ENCODE results near the gene FAM83G. TPM values are rescaled to one million over a fixed set of nuclear protein-coding genes. Genes with fewer than 3 reads are reported as not detected.

Gene FAM83G
- total and polyA plus RNA-seq, 12 donors, result 1.8 to 7.3 (median 4.0) TPM

DNA sequence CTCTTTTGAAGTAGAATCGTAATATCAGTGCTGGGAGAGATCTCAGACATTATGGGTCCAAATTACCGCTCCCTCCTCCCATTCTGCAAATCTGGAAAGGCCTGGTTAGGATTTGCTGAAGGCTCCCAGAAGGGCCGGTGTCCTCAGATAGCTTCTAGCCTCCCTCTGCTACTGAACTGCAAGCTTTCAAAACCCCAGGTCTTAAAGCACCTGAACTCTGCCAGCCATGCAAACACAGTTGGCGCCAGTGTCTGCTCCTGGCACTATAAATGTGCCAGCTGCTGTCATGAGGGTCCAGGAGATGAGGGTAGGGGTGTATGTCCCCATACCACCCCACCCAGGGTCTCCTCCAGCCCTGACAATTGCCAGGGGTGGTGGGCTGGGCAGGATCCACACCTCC lies 28.4 kb downstream of the FAM83G start:
- no peak for TF ChIP-seq POLR2A (IDR thresholded peaks at IDR 0.05)
- TF ChIP-seq, protein P1, sequence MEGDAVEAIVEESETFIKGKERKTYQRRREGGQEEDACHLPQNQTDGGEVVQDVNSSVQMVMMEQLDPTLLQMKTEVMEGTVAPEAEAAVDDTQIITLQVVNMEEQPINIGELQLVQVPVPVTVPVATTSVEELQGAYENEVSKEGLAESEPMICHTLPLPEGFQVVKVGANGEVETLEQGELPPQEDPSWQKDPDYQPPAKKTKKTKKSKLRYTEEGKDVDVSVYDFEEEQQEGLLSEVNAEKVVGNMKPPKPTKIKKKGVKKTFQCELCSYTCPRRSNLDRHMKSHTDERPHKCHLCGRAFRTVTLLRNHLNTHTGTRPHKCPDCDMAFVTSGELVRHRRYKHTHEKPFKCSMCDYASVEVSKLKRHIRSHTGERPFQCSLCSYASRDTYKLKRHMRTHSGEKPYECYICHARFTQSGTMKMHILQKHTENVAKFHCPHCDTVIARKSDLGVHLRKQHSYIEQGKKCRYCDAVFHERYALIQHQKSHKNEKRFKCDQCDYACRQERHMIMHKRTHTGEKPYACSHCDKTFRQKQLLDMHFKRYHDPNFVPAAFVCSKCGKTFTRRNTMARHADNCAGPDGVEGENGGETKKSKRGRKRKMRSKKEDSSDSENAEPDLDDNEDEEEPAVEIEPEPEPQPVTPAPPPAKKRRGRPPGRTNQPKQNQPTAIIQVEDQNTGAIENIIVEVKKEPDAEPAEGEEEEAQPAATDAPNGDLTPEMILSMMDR (IDR thresholded peaks at IDR 0.05), result no peak

DNA sequence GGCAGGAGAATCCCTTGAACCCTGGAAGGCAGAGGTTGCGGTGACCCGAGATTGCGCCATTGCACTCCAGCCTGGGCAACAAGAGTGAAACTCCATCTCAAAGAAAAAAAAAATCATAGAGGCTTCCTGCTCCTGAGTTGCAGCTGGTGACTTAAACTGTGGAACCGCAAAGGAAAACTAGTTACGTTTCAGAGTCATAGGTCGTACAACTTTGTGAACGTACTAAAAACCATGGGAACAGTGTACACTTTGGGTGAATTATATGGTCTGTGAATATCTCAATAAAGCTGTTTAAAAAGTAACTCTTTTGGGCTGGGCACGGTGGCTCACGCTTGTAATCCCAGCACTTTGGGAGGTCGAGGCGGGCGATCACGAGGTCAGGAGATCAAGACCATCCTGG lies 29.0 kb downstream of the FAM83G start:
- Histone ChIP-seq H3K4me1 (replicated peaks in 1 of 2) (no peaks in the 10 kb centered on the region), H3K36me3 (replicated peaks in 1 of 2) (no peaks in the 10 kb centered on the region), H3K27me3 (no peaks in the 10 kb centered on the region), H3K27ac (no peak overlapping the region), H3K4me3 (no peak overlapping the region), H3K9me3 (replicated peaks in 1 of 3) (no peaks in the 10 kb centered on the region)
- WGBS, 4 donors, result 92 to 96% (median 95%) methylated on average over 13 of the region's 13 CpGs
- TF ChIP-seq, protein P1 (IDR thresholded peaks at IDR 0.05), result no peak
- TF ChIP-seq POLR2A (IDR thresholded peaks at IDR 0.05), result no peak
- intact Hi-C loops (cut with DNase I), result no loop called here
- no peak for DNase-seq

More for the DNA sequence above, 28.4 kb downstream of the FAM83G start:
- H3K9me3 ChIP-seq (replicated peaks in 1 of 3), result no peaks in the 10 kb centered on the region
- H3K36me3 ChIP-seq (replicated peaks in 1 of 2), result no peaks in the 10 kb centered on the region
- intact Hi-C loops (cut with DNase I), result no loop called here
- H3K27me3 ChIP-seq, result no peaks in the 10 kb centered on the region
- no peak overlapping the region for H3K4me3 ChIP-seq
- no peaks in the 10 kb centered on the region for H3K4me1 ChIP-seq (replicated peaks in 1 of 2)
- 75 to 100% (median 81%) methylated on average over 3 to 4 of the region's 4 CpGs for WGBS, 4 donors
- no peak overlapping the region for H3K27ac ChIP-seq
- DNase-seq, result no peak

DNA sequence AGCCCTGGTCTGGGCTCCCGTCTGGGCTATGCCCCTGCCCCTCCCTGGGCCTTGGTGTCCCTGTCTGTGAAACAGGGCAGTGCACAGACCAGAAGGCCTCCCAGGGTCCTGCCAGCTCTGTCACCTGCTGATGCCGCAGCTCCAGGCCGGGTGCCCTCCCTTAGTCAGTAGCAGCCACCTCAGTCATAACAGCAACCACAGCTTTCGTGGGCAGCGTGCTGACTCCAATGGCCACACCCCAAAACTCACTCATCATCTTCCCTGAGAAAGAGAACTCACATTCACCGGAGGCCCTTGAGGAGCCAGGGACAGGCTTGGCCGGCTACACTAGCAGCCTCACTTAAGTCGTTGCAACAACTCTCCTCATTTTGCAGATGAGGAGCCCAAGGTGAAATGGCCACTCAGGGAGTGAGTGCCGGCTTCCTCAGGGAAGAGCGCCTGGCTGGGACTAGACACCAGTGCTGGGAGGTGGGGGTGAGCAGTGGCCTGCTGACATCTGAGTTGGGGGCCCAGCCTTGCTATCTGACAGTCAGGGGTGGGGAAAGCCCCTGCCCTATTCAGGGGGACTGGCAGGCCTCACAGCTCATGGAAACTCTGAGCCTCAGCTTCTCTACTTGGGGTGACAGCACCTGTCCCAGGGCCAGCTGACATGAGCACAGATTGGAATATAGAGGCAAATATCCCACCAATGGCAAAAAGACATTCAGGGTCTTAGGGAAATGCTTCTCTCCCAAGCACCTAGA lies 30.0 kb downstream of the FAM83G start:
- Histone ChIP-seq H3K4me1 (replicated peaks in 1 of 2) (no peaks in the 10 kb centered on the region), H3K27me3 (no peaks in the 10 kb centered on the region), H3K36me3 (replicated peaks in 1 of 2) (no peaks in the 10 kb centered on the region), H3K27ac (no peak overlapping the region), H3K9me3 (replicated peaks in 1 of 3) (no peaks in the 10 kb centered on the region), H3K4me3 (no peak overlapping the region)
- TF ChIP-seq, protein P1 (IDR thresholded peaks at IDR 0.05), result no peak
- TF ChIP-seq POLR2A (IDR thresholded peaks at IDR 0.05), result no peak
- no peak for DNase-seq
- 82 to 97% (median 92%) methylated on average over 6 to 10 of the region's 10 CpGs for WGBS, 4 donors
- intact Hi-C loops (cut with DNase I), result no loop called here

DNA sequence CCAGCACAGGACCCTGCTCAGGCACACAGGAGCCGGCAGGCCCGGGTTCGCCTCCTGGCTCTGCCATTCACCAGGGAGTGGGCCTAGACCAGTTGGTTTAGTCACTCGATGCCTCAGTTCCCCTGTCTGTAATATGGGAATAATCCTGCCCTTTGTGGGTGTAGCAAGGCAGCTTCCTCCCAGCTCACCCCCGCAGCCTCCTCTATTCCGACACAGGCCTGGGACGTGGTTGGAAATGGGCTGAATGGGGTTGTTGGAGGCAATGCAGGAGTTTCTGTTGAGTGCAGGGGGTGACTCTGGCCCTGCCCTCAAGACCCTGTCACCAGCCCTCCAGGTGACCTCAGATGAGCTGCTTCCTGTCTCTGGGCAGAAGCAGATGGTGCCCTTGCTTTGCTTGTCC lies 32.8 kb downstream of the FAM83G start:
- H3K27ac ChIP-seq, result no peak overlapping the region
- TF ChIP-seq, protein P1 (IDR thresholded peaks at IDR 0.05), result no peak
- no peak for TF ChIP-seq POLR2A (IDR thresholded peaks at IDR 0.05)
- H3K4me1 ChIP-seq (replicated peaks in 1 of 2), result no peaks in the 10 kb centered on the region
- intact Hi-C loops (cut with DNase I), result no loop called here
- H3K4me3 ChIP-seq, result no peak overlapping the region
- DNase-seq, result no peak
- H3K36me3 ChIP-seq (replicated peaks in 1 of 2), result no peaks in the 10 kb centered on the region
- H3K9me3 ChIP-seq (replicated peaks in 1 of 3), result no peaks in the 10 kb centered on the region
- H3K27me3 ChIP-seq, result no peaks in the 10 kb centered on the region
- 94 to 98% (median 97%) methylated on average over 4 to 7 of the region's 7 CpGs for WGBS, 4 donors
